WERI-Rb-1 (cell line): ENCODE data around the gene MEGF11.

ENCODE experiments used
- DNase-seq: peaks from one replicate; pipeline ENCODE4 v3.0.0-alpha.2; 2020
- H3K27ac ChIP-seq: fragments of 250-450 bp; sonication (Bioruptor Pico); 2 replicates; pipeline ENCODE4 v1.5.1; 2020; ENCODE audit warnings: mild to moderate bottlenecking, moderate library complexity
- H3K27me3 ChIP-seq: fragments of 250-450 bp; sonication (Bioruptor Pico); 2 replicates; pipeline ENCODE4 v1.5.1; 2021; ENCODE audit warnings: mild to moderate bottlenecking, low read depth, moderate library complexity; ENCODE audit not compliant: insufficient read depth, severe bottlenecking
- H3K36me3 ChIP-seq: fragments of 250-450 bp; sonication (Bioruptor Pico); 2 replicates; pipeline ENCODE4 v1.5.1; 2020; ENCODE audit warnings: mild to moderate bottlenecking, moderate library complexity
- H3K4me3 ChIP-seq: 2 replicates; pipeline ENCODE4 v1.5.1; 2011; ENCODE audit warnings: low read depth, mild to moderate bottlenecking, control low read depth, low read length
- H3K9me3 ChIP-seq: fragments of 250-450 bp; sonication (Bioruptor Pico); 2 replicates; pipeline ENCODE4 v1.5.1; 2021; ENCODE audit warnings: mild to moderate bottlenecking, moderate library complexity; ENCODE audit not compliant: severe bottlenecking
- TF ChIP-seq, protein P1 (sequence below): IDR thresholded peaks from 2 replicates; pipeline ENCODE4 v1.5.1; 2011; ENCODE audit warnings: low read depth, mild to moderate bottlenecking, control low read depth, inconsistent platforms, low read length

MEGF11 gene

DNA sequence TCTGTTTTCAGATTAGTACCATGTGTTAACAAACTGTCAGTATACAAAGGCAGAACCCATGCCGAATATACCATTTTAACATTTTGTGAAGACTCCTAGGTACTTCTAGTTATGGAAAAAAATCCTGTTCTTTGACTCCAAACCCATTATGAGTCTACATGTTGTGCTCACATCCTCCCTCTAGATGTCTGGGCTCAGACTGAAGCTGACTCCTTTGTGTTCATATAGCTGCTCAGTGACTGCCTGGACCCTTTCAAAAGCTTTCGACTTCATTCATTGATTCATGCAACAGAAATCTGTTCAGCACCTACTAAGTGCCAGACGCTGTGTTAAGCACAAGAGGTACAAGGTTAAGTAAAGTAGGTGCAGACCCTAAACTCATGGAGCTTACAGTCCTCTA is 60.5 kb downstream of the MEGF11 start:
- H3K4me3 ChIP-seq, result no peak overlapping the region
- no peaks in the 10 kb centered on the region for H3K9me3 ChIP-seq
- DNase-seq, result no peak
- H3K27ac ChIP-seq, result no peak overlapping the region
- H3K27me3 ChIP-seq, result no peaks in the 10 kb centered on the region
- TF ChIP-seq, protein P1, sequence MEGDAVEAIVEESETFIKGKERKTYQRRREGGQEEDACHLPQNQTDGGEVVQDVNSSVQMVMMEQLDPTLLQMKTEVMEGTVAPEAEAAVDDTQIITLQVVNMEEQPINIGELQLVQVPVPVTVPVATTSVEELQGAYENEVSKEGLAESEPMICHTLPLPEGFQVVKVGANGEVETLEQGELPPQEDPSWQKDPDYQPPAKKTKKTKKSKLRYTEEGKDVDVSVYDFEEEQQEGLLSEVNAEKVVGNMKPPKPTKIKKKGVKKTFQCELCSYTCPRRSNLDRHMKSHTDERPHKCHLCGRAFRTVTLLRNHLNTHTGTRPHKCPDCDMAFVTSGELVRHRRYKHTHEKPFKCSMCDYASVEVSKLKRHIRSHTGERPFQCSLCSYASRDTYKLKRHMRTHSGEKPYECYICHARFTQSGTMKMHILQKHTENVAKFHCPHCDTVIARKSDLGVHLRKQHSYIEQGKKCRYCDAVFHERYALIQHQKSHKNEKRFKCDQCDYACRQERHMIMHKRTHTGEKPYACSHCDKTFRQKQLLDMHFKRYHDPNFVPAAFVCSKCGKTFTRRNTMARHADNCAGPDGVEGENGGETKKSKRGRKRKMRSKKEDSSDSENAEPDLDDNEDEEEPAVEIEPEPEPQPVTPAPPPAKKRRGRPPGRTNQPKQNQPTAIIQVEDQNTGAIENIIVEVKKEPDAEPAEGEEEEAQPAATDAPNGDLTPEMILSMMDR, result no peak
- no peaks in the 10 kb centered on the region for H3K36me3 ChIP-seq

DNA sequence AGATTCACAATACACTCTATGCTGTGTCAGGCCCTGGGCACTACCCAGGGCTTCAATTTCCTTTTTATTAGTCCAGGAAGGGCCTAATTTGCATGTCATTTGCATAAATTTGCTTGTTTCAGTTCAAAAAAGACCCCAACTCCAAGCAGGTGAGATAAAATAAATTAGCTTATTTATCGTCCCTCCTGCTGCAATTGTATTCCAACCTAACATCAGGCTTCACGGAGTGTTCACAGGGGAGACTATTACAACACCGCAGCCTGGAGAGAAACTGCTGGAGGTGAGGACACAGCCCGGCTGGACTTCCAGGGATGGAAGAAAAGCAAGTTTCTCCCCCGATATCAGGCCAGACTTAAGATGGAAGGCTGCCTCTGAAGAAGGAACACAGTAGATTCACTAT is 62.8 kb downstream of the MEGF11 start:
- no peak overlapping the region for H3K4me3 ChIP-seq
- no peaks in the 10 kb centered on the region for H3K36me3 ChIP-seq
- DNase-seq, result no peak
- TF ChIP-seq, protein P1, result no peak
- H3K27me3 ChIP-seq, result no peaks in the 10 kb centered on the region
- H3K9me3 ChIP-seq, result no peaks in the 10 kb centered on the region
- no peak overlapping the region for H3K27ac ChIP-seq

DNA sequence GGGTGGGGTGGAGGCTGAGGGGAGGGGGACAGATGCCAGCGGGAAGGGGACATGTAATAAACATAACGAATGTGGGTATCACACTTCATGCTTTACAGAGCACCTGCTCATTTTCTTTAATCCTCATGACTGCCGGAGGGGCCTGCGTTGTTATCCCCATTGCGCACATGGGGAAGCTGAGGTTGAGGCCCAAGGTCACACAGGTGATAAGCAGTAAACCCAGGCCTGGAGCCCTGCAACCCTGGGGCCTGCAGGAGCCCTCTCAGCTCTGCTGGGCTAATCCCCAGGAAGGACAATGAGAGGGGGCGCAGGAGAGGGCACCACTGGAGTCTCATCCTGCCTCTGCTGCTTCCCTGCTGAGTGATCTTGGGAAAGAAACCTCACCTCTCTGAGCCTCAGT is 64.3 kb downstream of the MEGF11 start:
- no peaks in the 10 kb centered on the region for H3K27me3 ChIP-seq
- no peaks in the 10 kb centered on the region for H3K36me3 ChIP-seq
- TF ChIP-seq, protein P1, result no peak
- no peaks in the 10 kb centered on the region for H3K9me3 ChIP-seq
- DNase-seq, result no peak
- H3K27ac ChIP-seq, result no peak overlapping the region
- no peak overlapping the region for H3K4me3 ChIP-seq

DNA sequence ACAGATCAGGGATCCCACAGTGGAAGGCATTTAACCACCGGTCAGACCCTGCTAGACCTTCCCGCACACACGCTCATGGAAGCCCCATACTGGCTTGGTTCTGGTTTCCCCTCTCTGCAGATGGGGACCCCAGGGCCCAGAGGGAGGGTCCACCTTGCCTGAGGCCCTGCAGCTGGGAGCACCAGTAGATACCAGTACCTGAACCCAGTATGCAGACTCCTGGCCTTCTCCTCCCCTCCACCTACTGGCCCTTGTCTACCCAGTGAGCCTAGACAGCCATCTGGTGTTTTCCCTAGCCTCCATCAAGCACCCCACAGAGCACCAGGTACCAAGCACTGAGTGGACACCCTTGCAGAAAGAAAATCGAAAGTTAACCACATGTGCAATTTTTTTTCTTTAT is 65.1 kb downstream of the MEGF11 start:
- Histone ChIP-seq H3K36me3 (no peaks in the 10 kb centered on the region), H3K4me3 (peak overlapping the region; percentile 21; the same call in 1 of the 2 replicates), H3K27ac (peak overlapping the region; percentile 52; the same call in 1 of the 2 replicates), H3K27me3 (no peaks in the 10 kb centered on the region), H3K9me3 (no peaks in the 10 kb centered on the region)
- peak; percentile 61 for DNase-seq
- TF ChIP-seq, protein P1, result peak; percentile 55; the same call in 1 of the 2 replicates

DNA sequence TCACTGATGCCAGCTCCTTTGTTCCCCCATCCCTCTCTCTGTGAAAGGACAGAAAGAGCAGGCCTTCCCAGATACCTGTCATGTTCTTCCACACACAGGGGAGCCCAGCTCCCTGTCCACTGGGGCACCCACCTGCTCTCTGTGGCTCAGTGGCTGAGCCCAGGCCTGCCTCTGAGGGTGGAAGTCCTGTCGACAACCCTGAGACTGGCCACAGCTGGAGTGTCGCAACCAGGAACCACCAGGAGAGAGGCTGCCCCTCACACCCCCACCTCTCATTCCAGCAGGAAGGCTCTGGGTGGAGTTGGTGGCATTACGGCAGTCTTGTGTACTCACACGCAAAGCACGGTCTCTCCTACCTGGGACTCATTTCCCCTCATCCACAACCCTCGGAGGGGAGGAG is 66.3 kb downstream of the MEGF11 start:
- TF ChIP-seq, protein P1, result no peak
- Histone ChIP-seq H3K36me3 (no peaks in the 10 kb centered on the region), H3K27me3 (no peaks in the 10 kb centered on the region), H3K27ac (no peak overlapping the region), H3K4me3 (no peak overlapping the region), H3K9me3 (no peaks in the 10 kb centered on the region)
- DNase-seq, result no peak

DNA sequence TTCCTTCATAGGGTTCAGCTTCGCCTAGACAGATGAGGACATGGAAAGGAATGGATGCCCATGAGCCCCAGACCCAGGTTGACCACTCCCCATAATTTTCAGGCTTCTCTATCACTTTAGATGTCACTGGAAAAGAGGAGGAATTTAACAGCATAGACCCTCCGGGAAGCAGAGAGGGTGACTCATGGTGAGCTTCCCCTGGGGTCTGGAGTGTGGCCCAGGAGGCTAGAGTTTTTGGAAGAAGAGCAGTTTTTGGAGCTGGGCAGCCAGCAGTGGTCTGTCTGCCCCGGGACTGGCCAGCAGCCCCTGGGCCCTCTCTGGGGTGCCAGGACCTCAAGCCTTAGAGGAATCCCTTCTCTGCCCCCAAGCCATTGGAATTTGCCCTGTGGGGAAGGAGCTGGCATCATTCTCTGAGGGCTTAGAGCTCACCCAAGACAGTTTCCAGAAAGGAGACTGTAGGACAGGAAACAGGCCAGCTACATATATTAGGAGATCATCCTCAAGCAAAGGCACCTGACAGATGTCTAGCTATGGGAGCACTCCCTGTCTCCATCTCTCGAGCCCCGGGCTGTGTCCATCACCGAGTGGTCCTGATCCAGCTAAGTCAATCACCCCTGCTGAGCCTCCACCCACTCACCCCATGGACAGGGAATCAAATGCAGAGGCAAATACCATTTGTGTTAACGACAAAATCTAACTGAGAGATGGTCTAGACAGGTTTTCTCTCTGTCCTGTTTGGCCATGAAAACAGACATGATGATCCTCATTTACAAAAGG is 67.3 kb downstream of the MEGF11 start:
- H3K4me3 ChIP-seq, result no peak overlapping the region
- no peak for DNase-seq
- no peaks in the 10 kb centered on the region for H3K27me3 ChIP-seq
- no peaks in the 10 kb centered on the region for H3K36me3 ChIP-seq
- no peaks in the 10 kb centered on the region for H3K9me3 ChIP-seq
- H3K27ac ChIP-seq, result no peak overlapping the region
- TF ChIP-seq, protein P1, result no peak
